Activated CD4-positive, alpha-beta T cell treated with anti-CD3 and anti-CD28 coated beads, Interleukin-2, Interleukin-4, amounts not matched to agents 100 ng/mL and 50 ng/mL, durations not matched to agents 16 hours and 8 hours (primary cell): Measurements from ENCODE around the gene ATRNL1.
"Not testable (repeated sequence)": the region's sequence is repeated elsewhere in the genome, so short reads cannot be mapped to it uniquely, and the experiment has no call there.

ENCODE experiments used
- DNase-seq: peaks from one replicate; pipeline ENCODE4 v3.0.0-alpha.2; 2020; ENCODE audit warnings: low spot score

Gene ATRNL1

DNA sequence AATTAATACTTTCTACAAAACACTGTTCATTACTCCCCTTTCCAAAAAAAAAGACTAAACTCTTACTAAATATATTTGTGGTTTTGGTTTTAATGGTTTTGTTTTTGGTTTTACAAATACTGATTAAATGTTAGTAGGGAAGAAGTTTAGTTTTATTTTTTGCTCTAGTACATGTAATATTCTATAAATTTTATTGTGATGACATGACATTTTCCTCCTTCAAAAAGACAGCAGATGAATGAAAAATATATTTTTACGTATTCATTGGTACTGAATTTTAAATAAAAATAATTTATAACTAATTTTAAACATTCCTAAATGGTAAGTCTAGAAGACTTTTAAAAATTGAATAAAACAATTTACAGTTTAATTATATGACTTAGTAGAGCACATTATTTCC, 667.0 kb downstream of the ATRNL1 start:
- DNase-seq = no peak

DNA sequence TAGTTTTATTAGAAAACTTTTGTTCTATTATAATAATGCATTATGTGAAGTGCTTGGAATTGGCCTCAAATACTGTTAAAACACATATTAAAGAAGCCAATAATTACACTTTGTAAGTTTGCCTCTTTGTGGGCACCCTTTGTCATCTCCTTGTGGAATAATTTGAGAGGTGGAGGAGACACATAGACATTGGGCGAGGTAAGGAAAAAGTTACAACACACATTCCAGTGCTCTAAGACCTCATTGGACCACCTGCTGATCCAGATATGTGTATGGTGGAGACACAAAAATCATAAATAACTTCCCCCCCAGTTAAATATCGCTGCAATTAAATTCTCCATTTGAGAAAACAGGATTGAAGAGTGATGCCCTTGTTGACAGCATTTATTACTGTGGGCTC, 668.0 kb downstream of the ATRNL1 start:
- DNase-seq = no peak

DNA sequence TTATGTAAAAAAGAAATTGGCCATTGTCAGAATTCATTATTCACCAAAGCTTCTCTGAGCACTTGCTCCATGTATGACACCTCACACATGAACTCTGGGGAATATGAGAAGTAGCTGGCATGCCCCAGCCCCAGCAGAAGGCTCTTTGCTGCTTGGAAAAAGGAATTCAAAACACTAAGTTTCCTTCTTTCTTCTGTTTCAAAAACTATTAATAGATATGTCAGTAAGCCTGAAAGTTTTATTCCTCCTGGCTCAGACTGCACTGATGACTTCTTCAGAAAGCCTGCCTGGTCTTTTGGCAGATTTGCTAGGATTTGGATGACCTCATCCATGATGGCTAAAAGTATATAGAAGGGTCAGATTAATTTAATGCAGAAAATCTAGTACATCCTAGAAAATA, 668.9 kb downstream of the ATRNL1 start:
- no peak for DNase-seq

DNA sequence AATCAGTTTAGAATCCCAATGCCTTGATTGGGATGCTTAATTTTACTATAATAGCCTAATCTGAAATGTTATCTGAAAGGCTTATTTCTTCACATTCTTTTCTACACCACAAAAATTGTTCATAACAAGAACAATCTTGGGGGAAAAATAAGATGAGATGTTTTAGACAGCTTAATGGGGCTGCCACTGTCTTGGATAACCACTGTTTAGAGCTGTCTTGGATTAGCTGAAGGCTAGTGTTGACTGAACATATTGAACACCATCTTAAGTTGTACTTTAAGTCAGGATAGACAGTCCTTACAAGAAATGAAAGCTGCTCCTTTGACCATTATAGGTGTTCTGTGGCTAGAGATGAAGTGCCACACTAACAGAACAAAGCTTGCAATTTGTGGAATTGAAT, 678.6 kb downstream of the ATRNL1 start:
- DNase-seq = no peak

DNA sequence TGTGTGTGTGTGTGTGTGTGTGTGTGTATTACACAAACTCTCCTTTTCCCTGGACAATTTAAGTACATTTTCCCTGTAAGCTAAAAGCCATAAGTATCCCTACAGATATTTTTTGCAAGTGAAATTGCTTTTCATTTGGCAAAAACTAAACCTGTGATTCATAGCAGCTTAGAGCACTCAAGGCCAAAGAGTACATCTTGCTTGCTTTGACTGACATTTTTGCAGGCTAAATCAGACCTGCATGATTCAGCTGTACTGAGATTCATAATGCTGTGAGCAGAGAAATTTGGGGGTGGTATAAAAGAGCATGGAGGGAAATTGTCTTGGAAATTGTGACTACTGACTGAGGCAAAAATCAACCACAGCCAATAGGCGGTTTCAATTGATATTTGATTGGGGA, 679.4 kb downstream of the ATRNL1 start:
- no peak for DNase-seq

DNA sequence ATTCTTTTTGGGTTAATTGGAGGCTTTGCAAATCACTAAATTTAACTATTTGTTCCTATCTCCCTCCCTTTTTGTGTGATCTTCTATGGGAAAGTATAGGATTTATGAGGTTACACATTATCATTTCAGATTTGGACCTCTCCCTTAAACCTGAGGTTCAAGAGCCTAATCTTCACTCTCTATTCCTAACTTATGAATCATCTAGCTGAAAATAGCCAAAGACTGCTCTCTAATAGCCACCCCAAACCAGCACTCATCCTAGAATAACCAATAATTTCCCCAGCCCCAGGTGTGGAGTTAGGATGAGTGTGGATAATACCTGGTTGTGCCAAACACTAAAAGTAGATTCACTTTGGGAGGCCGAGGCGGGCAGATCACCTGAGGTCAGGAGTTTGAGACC, 680.7 kb downstream of the ATRNL1 start:
- no peak for DNase-seq

DNA sequence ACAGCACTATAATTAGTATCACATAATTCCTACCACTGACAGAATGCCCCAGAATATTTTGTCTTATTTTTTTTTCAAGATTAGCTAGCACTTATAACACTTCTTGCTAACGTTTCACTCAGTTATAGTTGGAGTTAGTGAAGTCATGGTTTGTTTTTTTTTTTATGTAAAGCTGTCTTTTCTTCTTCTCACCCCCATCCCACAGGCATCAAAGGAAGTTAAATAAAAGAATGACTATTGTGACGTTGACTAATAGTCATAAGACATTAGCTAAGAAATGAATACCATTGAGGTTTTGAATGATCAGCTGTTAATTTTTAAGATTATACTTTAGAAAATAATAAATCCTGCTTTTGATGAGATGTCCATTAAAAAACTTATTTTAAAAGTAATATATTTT, 681.6 kb downstream of the ATRNL1 start:
- DNase-seq = no peak

DNA sequence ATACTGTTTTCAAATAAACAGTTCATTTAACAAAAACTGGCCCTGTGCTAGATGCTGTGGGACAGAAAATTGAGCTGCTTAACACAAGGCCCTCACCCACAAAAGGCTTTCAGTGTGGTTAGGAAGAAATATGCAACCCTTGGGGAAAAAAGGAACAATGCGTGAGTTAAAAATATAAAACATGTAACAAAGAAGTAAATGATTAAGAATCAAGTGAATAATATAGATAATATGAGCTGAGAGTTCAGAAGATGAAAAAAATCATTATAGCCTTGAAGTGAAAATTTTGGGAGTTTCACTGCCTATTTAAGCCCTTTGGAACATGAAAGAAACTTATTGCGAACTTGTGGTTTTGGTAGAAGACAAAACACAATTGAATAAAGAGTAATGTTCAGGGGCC, 684.5 kb downstream of the ATRNL1 start:
- no peak for DNase-seq

DNA sequence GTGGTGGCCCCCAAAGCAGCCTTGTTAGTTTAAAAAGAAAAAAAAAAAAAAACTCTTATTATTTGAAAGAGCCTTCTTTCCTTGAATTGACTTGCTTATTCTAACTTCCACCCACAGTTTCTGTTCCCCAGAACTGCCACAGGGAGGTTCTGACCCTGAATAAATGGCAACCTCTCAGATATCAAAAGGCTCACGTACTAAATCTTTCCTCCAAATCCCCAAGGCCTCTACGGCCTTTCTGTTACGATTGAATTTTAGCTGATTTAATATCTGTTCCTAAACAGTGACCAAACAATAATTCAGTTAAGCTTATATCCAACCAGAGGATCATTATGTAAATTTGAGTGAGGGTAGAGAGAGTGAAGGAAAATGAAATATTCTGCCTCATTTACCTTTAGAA, 697.1 kb downstream of the ATRNL1 start:
- no peak for DNase-seq

DNA sequence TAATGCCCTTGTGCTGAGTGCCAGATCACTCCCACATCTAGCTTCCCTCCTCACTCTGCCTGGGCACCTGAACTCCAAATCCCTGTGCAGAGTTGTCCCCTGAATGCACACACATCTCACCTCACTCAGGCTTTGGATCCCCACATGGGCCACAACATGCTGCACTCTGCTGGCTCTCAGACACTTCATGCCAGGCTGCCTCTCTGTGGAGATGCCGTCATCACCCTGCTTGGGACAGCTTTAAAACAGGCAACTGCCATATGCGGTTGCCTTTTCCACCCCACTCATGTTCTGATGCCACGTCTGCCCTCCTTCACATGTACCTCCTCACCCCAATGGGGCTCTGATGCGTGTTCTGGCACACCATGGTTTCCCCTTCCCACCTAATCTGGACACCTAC, 702.8 kb downstream of the ATRNL1 start:
- DNase-seq = no peak

DNA sequence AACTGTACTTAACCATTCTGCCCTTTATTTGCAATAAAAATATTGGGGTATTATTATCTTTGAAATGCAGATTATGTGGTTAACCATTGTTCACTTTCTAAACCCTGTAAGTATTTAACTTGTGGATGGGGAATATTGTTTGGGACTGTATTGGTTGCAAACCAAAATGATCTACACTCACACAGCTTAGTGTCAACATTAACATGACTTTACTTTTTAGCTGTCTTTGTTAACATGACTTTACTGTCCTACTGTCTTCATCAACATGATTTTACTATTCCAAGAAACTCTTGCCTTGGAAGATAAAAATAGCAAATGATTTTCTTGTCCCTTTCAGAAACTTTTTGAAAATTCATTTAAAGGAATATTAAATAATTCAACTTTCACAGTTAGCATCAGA, 708.3 kb downstream of the ATRNL1 start:
- no peak for DNase-seq

DNA sequence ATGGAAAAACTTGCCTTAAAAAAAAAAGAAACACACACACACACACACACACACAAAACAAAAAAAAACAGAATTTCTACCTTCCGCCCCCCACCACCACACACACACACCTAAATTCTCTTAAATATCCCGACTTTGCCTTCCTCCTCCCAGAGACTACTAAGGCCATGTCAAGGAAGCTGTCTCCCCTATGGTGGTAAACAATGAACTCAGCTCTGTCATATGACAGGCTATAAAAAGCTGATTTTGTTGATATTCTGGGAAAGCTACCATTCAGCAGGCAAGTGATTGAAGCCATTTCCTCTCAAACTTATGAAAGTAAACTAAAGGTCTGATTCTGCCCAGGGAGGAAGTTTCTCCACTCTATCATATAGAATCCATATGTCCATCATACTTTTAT, 708.8 kb downstream of the ATRNL1 start:
- no peak for DNase-seq

DNA sequence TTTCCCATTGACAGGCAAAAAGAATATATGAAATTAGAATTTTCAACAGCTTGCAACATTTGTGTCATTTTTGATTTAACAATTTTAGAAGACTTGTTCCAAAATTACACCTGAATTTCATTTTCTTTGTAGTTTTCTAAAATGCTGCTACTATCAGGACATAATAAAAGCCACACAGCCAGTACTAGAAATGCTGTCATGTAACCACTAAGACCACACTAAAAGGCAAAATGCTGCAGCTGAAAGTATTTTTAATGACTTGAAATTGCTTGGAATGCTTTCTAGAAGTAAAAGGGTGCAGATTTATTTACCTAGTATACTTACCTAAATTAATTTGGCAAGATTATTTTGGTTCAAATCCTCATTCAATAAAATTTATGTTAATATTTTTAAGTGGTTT, 709.7 kb downstream of the ATRNL1 start:
- DNase-seq = no peak

DNA sequence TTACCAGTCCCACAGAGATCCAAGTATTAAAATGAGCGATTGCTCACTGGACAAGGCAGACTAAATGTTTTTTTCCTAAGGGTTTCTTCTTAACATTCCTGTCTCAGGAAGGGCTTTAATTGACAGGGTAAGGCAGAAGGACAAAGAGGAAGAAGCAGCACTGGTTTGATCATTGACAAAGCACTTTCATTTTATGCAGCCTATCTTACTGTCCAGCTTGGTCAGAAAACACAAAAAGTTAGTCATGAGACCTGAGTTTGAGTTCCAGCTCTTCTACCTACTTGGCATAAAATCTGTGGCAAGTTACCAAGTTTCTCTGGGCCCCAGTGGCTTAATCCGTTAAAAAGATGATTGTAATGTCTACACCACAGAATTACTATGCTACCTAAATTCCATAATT, 721.4 kb downstream of the ATRNL1 start:
- DNase-seq = no peak

DNA sequence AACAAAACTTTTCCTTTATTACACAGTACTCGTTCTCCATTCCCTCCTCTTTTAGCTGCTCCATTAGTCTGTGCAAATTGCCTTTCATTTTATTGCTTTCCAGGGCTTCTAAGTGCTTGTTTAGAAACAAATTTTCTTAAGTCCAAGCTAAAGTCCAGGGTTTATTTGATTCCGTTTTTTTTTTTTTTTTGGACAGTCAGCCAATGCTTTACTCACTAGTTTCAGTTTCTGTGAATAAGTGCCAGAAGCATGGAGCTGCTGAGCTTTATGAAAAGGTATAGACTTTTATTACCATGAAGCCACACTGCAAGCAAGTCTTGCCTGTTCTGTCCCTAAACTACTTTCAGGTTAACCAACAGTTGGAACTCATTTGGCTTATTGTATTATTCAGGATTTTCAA, 724.8 kb downstream of the ATRNL1 start:
- DNase-seq = no peak

DNA sequence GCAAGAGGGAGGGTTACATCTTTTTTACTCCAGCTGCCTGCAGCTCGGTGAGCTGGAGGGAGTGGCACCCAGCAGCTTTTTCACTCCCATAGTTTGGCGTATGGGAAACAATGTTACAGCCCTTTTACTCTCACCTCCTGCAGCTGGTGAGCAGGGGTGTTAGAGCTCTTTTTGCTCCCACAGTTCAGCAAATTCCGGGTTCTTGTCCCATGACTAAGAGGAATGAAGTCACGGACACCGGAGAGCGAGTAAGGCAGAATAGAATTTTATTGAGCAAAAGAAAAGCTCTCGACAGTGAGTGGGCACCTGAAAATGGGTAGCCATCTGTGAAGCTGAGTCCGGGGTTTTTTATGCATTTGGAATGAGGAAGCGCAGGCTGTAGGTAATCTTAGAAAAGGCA, 733.2 kb downstream of the ATRNL1 start:
- no peak for DNase-seq

DNA sequence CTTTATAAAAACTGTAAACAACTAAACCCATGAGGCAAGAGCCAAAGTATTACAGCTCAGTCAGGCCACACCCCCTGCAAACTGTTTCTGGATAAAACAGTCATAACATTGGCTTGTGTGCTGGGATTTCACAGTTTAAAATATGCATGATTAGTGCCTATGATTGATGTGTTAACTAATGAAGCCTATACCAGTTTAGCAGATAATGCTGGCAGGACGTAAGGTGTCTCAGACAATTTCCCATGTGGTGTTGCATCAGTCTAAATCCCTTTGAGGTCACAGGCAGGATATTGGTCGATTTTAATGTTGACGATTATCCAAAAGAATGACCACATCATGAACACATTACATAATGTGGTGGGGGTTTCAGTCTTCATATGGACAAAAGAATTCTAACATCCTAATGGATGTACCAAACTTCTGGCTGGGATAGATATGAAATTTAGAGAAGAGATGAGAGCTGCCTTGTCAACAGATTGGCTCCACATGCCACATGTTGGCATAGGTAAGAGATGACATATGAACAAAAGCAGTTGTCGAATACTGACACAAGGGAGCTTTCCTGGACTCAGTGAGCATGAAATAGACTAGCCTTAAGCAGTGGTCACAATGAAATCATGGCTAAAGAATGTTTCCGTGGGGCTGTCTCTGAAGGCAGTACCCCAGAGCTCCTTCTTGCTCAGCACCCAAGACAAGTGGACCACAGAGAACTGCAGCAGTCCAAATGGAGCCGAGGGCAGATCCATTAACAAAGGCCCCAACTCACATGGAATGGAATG, 734.3 kb downstream of the ATRNL1 start:
- DNase-seq = no peak

DNA sequence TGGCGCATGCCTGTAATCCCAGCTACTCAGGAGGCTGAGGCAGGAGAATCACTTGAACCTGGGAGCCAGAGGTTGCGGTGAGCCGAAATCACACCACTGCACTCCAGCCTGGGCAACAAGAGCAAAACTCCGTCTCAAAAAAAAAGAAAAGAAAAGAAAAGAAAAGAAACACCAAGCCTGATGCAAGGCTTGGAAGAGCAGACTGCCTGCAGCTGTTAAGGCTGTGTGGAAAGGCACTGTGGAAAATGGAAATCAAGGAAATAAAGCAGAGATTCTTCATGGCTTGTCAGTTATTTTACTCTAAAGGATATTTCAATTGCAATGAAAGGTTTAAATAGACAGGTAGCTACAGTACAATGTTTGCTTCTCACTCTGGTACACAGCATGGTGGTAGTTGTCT, 735.0 kb downstream of the ATRNL1 start:
- not testable (repeated sequence) for DNase-seq

DNA sequence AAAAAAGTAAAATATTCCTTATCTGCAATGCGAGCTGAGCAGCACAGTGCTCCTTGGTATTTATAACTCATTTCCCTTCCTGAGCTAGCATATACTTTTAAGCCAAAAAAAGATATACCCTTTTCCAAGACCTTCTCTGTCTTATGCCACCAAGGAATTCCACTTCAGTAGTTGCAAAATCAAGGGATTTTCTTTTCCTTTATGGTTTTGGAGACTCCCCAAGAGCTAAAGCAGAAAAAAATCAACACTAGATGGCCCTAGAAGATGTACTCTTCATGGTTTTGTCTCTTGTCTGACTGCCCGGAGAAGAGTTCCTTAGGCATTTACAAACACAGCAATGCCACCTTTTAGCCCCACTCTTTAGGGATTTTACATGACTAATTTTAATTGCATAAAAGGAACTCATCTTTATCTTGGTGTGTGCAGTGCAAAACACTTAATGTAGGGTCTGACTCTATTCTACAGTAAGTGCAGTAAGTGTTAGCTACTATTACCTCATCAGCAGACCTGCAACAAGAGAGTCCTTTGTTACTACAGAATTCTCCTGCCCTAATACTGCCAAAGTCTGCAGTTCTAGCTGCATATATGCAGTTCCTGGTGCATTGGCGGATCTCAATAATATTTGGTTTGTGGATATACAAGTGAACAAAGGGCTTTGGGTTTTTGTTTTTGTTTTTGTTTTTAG, 736.5 kb downstream of the ATRNL1 start:
- no peak for DNase-seq

DNA sequence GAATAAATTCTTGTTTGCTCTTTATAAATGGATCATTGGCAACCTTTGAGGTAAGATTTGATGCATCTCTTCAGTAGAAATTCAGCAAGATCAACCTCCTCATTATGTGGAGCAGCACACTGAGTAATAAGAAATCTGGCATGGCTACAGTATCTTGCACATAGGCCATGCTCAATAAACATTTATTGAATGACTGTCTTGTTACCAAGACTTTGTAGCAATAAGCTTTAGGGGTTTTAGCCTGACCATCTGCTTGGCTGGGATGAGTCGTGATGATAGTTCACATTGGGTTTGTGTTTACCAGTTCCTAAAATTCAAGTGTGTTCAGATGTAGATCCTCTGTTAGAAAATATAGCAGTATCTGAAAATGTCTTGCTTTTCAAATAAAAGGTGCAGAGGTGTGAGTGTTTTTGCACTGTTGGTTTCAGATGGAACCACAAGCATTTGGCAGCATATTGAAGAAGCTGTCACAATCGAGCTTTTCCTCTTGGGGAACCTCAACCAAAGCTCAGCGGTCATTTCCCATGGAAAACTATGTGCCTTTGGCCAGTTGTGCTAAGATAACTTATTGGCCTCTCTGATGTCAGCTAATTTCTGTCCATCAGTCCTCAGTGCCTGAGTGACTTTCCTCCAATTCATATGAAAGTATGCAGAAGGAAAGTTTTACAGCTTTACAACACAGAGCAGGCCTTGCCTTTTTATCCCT, 737.3 kb downstream of the ATRNL1 start:
- no peak for DNase-seq

DNA sequence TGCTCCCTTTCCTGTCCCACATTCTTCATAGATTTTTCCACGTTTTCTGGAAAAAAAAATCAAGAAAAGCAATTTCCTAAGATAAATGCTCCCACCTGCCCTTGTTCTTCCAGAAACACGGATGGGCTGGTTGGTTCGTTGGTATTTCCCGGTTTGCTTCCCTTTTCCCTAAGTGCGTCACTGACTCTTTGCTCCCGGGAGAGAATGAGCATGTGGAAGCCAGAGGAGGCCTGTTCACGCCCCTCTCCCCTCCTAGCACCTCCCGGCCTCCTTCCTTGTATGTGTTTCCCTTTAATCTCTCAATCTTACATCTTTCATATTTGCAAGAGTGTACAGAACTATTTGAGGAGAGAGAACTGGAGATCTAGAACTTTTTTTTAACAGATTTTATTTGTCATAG, 737.9 kb downstream of the ATRNL1 start:
- no peak for DNase-seq

DNA sequence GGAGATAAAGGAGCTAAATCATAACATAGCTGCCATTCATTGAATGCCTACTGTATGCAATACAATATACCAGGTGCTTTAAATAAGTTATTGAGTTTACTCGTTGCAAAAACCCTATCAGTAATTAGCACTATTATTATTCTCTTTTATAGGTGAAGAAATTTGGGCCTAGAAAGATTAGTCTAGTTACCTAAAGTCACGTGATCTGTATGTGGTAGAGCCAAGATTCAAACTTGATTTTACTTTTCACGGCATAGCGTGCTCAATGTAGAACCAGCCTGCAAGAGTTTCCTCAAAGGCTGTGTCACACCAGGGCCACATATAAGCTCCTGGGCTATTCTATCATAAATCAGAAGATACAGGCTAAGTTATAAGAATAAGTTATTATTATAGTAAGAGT, 740.0 kb downstream of the ATRNL1 start:
- DNase-seq = no peak

DNA sequence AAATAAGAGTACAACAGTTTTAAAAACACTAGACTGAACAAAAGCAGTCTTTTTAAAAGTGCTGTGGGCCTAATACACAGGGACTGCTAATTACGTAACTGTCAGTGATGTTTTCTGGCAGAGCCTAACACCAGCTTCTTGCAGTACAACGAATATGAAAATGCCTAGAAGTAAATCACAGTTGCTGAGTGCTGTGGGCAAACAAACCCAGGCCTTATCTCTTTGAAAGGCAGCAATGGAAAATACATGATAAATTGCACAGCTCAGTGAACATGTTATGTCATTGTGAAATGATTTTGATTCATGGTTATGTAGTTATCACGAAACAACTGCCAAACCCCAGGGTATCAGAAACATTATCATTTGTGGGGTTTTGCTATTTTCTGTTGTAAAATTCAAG, 751.4 kb downstream of the ATRNL1 start:
- DNase-seq = no peak
